Ascending aorta (tissue), 2 donors: ENCODE measurements around the gene GRIK1. TPM values are rescaled to one million over a fixed set of nuclear protein-coding genes. Genes with fewer than 3 reads are reported as not detected.

ENCODE experiments used
- DNase-seq, 2 donors: peaks; one replicate each; pipeline ENCODE4 v3.0.0-alpha.2; 2019; ENCODE audit warnings: low spot score in 2 of 2
- H3K27ac ChIP-seq, 2 donors: fragments of 200-600 bp; sonication (generic); one replicate each; pipeline ENCODE4 v1.5.1; 2016 to 2017; ENCODE audit warnings: mild to moderate bottlenecking in 1 of 2
- H3K27me3 ChIP-seq: fragments of 200-600 bp; sonication (generic); one replicate; pipeline ENCODE4 v1.5.1; 2017
- H3K36me3 ChIP-seq, 2 donors: fragments of 200-600 bp; sonication (generic); one replicate each; pipeline ENCODE4 v1.5.1; 2016
- H3K4me1 ChIP-seq, 2 donors: fragments of 200-600 bp; sonication (generic); one replicate each; pipeline ENCODE4 v1.5.1; 2016 to 2017; ENCODE audit warnings: mild to moderate bottlenecking in 1 of 2
- H3K4me3 ChIP-seq, 2 donors: fragments of 200-600 bp; sonication (generic); one replicate each; pipeline ENCODE4 v1.5.1; 2016 to 2017; ENCODE audit warnings: mild to moderate bottlenecking in 1 of 2
- H3K9me3 ChIP-seq, 2 donors: fragments of 200-600 bp; sonication (generic); one replicate each; pipeline ENCODE4 v1.5.1; 2016
- intact Hi-C: fragments of 100-400 bp; cut with DNase I; formaldehyde crosslinking; loops from one replicate; pipeline ENCODE4 v1.15.1; 2023
- total RNA-seq: library from RNA; depleted of rRNA; stranded (reverse); fragments of >200 nt; gene quantifications from one replicate; pipeline ENCODE4 v1.1.0, GENCODE V29; 2016
- TF ChIP-seq, protein P1 (sequence below), 3 experiments: fragments of 200-600 bp in 2 of 3; fragments of 450-650 bp in 1 of 3; sonication (generic) in 2 of 3; IDR thresholded peaks; one replicate each; pipeline ENCODE4 v1.5.1; 2016 to 2019; ENCODE audit warnings: antibody characterized with exemption in 3 of 3, mild to moderate bottlenecking in 1 of 3, moderate library complexity in 1 of 3

GRIK1 gene
- total RNA-seq, 1 donor from 2014 or later: not detected

DNA sequence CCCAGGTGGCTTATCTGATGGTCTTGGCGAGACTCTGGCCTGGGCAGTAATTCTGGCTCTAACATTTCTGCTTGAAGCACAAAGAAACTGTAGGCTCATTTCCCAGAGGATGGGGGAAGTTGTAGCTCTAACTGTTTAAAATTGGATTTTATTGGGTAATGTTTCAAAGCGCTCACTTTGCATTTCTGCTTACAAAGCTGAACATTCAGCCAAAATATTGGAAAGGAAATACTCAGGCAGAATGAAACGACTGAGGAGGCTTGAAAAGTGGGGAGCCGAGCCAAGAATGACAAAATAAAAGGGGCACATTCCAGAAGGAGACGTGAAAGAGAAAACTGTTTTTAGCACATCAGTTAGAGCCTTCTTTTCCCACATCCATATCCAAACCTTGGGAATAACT lies 202.6 kb downstream of the GRIK1 start:
- TF ChIP-seq, protein P1, sequence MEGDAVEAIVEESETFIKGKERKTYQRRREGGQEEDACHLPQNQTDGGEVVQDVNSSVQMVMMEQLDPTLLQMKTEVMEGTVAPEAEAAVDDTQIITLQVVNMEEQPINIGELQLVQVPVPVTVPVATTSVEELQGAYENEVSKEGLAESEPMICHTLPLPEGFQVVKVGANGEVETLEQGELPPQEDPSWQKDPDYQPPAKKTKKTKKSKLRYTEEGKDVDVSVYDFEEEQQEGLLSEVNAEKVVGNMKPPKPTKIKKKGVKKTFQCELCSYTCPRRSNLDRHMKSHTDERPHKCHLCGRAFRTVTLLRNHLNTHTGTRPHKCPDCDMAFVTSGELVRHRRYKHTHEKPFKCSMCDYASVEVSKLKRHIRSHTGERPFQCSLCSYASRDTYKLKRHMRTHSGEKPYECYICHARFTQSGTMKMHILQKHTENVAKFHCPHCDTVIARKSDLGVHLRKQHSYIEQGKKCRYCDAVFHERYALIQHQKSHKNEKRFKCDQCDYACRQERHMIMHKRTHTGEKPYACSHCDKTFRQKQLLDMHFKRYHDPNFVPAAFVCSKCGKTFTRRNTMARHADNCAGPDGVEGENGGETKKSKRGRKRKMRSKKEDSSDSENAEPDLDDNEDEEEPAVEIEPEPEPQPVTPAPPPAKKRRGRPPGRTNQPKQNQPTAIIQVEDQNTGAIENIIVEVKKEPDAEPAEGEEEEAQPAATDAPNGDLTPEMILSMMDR (IDR thresholded peaks at IDR 0.05): no peak
- Histone ChIP-seq H3K27me3 (no peaks in the 10 kb centered on the region), H3K9me3 (no peaks in the 10 kb centered on the region), H3K4me3 (no peak overlapping the region), H3K27ac (no peak overlapping the region), H3K36me3 (no peaks in the 10 kb centered on the region), H3K4me1 (no peaks in the 10 kb centered on the region)
- intact Hi-C loops: no loop called here
- DNase-seq: no peak

DNA sequence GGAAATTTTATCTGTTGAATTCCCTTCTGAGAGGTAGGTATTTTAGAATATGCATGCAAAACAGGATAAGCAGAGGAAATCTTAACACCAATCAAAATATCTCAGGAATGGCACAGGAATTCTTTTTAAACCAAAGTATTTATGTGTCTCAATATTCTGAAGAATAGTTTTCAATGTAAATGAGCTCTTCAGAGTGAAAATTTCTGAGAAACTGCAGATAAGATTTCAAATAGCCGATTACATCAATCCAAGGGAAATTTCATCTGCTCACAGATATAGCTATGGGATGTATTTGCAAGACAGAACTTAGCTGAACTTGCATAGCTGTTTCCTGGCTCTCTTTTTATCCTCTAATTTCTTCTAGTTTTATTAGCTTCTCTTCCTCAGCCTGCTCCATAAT lies 209.5 kb downstream of the GRIK1 start:
- TF ChIP-seq, protein P1 (IDR thresholded peaks at IDR 0.05): no peak
- Histone ChIP-seq H3K9me3 (no peaks in the 10 kb centered on the region), H3K4me1 (no peaks in the 10 kb centered on the region), H3K36me3 (no peaks in the 10 kb centered on the region), H3K27me3 (no peaks in the 10 kb centered on the region), H3K4me3 (no peak overlapping the region), H3K27ac (no peak overlapping the region)
- intact Hi-C loops: no loop called here
- DNase-seq: no peak

DNA sequence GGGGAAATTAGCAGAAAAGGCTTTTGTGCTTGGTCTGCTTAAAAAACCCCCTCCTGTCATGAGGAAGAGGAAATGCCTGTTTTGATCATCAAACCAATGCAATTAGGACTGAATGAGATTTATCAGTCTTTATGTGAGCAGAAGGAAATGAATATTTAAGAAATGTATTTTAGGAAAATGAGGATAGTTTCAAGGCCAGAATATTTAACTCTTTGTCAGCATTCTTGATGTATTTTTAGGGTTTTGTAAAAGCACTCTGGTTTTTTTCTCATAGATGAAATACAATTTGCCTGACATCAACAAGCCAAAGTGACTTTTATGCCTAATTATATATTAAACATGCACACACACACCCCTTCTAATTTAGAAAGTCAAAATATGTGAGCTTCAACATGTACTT lies 213.8 kb downstream of the GRIK1 start:
- Histone ChIP-seq H3K9me3 (no peaks in the 10 kb centered on the region), H3K36me3 (no peaks in the 10 kb centered on the region), H3K4me1 (no peaks in the 10 kb centered on the region), H3K4me3 (no peak overlapping the region), H3K27ac (no peak overlapping the region), H3K27me3 (no peaks in the 10 kb centered on the region)
- TF ChIP-seq, protein P1 (IDR thresholded peaks at IDR 0.05): no peak
- intact Hi-C loops: no loop called here
- DNase-seq: no peak

DNA sequence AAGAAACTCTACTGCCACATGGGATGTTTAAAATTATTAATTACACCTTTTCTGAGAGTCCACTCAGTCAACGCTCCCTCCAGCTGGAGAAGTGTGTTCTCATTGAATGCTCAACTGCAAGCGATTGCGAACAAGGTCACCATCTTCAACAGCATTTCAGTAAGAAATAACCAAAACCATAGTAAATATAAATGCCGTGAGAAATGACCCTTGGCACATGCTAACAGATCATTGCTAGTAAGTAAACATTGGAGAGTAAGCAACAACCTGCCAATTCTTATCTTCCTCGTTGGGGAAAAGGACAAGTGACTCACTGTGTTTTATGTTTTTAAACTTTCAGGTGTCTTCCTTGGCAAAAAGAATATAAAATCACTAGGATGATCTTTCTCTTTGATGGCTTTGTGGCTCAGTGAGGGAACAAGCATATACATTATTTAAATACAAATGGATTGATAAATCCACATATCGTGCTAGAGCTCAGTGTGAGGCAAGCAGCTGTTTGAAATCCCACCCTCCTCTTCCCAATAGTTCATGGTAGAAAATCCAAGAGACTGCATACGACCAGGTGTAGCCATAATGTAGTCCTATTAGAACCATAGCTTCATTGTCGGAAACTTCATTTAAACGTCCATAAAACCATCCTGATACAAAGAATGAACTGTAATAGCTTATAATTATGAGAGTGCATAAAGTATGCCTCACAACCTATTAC lies 214.6 kb downstream of the GRIK1 start:
- H3K4me3 ChIP-seq: no peak overlapping the region
- no peaks in the 10 kb centered on the region for H3K36me3 ChIP-seq
- no peak for DNase-seq
- H3K9me3 ChIP-seq: no peaks in the 10 kb centered on the region
- intact Hi-C loops: no loop called here
- H3K27me3 ChIP-seq: no peaks in the 10 kb centered on the region
- no peak overlapping the region for H3K27ac ChIP-seq
- H3K4me1 ChIP-seq: no peaks in the 10 kb centered on the region
- TF ChIP-seq, protein P1 (IDR thresholded peaks at IDR 0.05): no peak

DNA sequence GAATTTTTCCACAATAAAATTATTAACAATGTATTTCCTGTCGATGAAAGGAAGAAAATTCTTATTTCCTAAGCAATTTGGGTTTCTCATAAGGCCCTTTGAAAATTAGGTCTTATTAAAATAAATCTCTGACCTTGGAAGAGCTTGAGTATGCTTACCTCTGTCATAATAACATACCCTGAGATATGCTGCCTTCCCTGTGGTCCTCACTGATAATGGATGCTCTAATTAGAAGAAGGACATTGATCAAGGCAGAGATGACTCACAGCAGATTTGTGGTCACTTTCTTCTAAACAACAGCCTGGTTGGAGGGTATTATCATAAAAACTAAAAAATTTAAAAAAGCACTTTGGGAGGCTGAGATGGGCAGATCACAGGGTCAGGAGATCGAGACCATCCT lies 217.8 kb downstream of the GRIK1 start:
- Histone ChIP-seq H3K27me3 (no peaks in the 10 kb centered on the region), H3K9me3 (no peaks in the 10 kb centered on the region), H3K4me3 (no peak overlapping the region), H3K27ac (no peak overlapping the region), H3K4me1 (no peaks in the 10 kb centered on the region), H3K36me3 (no peaks in the 10 kb centered on the region)
- TF ChIP-seq, protein P1 (IDR thresholded peaks at IDR 0.05): no peak
- intact Hi-C loops: no loop called here
- no peak for DNase-seq

DNA sequence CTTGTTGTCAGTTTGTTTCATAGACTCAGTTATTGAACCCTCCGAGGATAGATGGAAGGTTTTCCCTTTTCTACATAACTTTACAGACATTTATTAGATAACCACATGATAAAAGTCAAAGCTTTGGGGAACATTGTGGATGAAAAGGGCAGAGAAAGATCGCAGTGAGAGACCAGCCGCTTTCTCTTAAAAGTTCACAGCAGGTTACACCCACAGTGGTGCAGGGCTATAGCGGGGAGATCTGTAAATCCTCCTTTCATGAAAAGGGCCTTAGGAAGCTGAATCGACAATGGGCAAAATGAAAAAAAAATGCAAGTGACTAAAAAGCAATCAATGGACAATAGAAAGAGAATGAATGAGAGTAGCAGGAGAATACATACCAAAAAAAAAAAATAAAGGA lies 218.6 kb downstream of the GRIK1 start:
- TF ChIP-seq, protein P1 (IDR thresholded peaks at IDR 0.05): no peak
- H3K4me3 ChIP-seq: no peak overlapping the region
- H3K9me3 ChIP-seq: no peaks in the 10 kb centered on the region
- DNase-seq: no peak
- no peak overlapping the region for H3K27ac ChIP-seq
- intact Hi-C loops: no loop called here
- no peaks in the 10 kb centered on the region for H3K36me3 ChIP-seq
- no peaks in the 10 kb centered on the region for H3K4me1 ChIP-seq
- H3K27me3 ChIP-seq: no peaks in the 10 kb centered on the region
